Activated effector memory CD4-positive, alpha-beta T cell treated with anti-CD3 and anti-CD28 coated beads, Interleukin-2, amount 50 U/mL, for 16 hours (primary cell): ENCODE measurements around the gene APLP1.
"Not testable (repeated sequence)": the region's sequence is repeated elsewhere in the genome, so short reads cannot be mapped to it uniquely, and the experiment has no call there.

ENCODE experiments used
- DNase-seq: peaks from one replicate; pipeline ENCODE4 v3.0.0-alpha.2; 2020

Gene APLP1

GRCh38 chr19:35885904-35886303, 17.5 kb downstream of the APLP1 start:
- no peak for DNase-seq

- no peak for DNase-seq
Measured at GRCh38 chr19:35887197-35887596, 18.8 kb downstream of the APLP1 start.

GRCh38 chr19:35888398-35888797, 20.0 kb downstream of the APLP1 start:
- DNase-seq: no peak

- no peak for DNase-seq
Measured at GRCh38 chr19:35889370-35890112, 21.2 kb downstream of the APLP1 start.

- DNase-seq: no peak
Measured at GRCh38 chr19:35890113-35890650, 21.8 kb downstream of the APLP1 start.

GRCh38 chr19:35891819-35892218, 23.4 kb downstream of the APLP1 start:
- DNase-seq: not testable (repeated sequence)

GRCh38 chr19:35894342-35894741, 26.0 kb downstream of the APLP1 start:
- no peak for DNase-seq

- DNase-seq: no peak
Measured at GRCh38 chr19:35895911-35896642, 27.7 kb downstream of the APLP1 start.

GRCh38 chr19:35896643-35897040, 28.3 kb downstream of the APLP1 start:
- DNase-seq: no peak

GRCh38 chr19:35897706-35898451, 29.5 kb downstream of the APLP1 start:
- DNase-seq: no peak

- DNase-seq: no peak
Measured at GRCh38 chr19:35898499-35898809, 30.1 kb downstream of the APLP1 start.

- peak; percentile 96 for DNase-seq
Measured at GRCh38 chr19:35899547-35900214, 31.3 kb downstream of the APLP1 start.

GRCh38 chr19:35901055-35901644, 32.8 kb downstream of the APLP1 start:
- DNase-seq: no peak

GRCh38 chr19:35901854-35902661, 33.7 kb downstream of the APLP1 start, which contains the start of gene HCST:
HCST (plus strand) TSS chr19:35902529; CDS start chr19:35902594, 65 bp downstream.
- peak; percentile 79 for DNase-seq

GRCh38 chr19:35902870-35903475, 34.6 kb downstream of the APLP1 start:
- DNase-seq: peak; percentile 65

GRCh38 chr19:35903550-35904179, 35.3 kb downstream of the APLP1 start:
- DNase-seq: peak; percentile 95

- DNase-seq: no peak
Measured at GRCh38 chr19:35904311-35905068, 36.1 kb downstream of the APLP1 start.

GRCh38 chr19:35905178-35905727, 36.9 kb downstream of the APLP1 start:
- no peak for DNase-seq

GRCh38 chr19:35907377-35907745, 39.0 kb downstream of the APLP1 start:
- no peak for DNase-seq
